H1 (cell line): ENCODE results near the gene PDPK1. TPM values are rescaled to one million over a fixed set of nuclear protein-coding genes. Genes with fewer than 3 reads are reported as not detected.

Source experiments
- CTCF ChIA-PET: fragments of 300-600 bp; sonication (Branson Sonifier 250); formaldehyde crosslinking; loops from one replicate; lab custom pipeline; 2021; ENCODE audit not compliant: partially characterized antibody; lab: Charles Lee
- POLR2A ChIA-PET: fragments of 300-600 bp; sonication (Branson Sonifier 250); formaldehyde crosslinking; loops from one replicate; lab custom pipeline; 2021; ENCODE audit warnings: inconsistent platforms; ENCODE audit not compliant: partially characterized antibody; lab: Charles Lee
- DNase-seq, 2 experiments: peaks; one replicate each; pipeline versions ENCODE4 v3.0.0 to v3.0.0-alpha.2; 2010 to 2022; ENCODE audit warnings: low spot score in 2 of 2, low read depth in 1 of 2, mixed read lengths in 1 of 2
- FAIRE-seq: peaks from 2 replicates; lab custom pipeline; 2011; peaks lifted over from hg19 to GRCh38; lab: Jason Lieb, UNC
- H2AFZ ChIP-seq: 2 replicates; pipeline ENCODE4 v1.8.1; 2012; ENCODE audit warnings: low read length, inconsistent platforms
- H2AK5ac ChIP-seq: 2 replicates; pipeline ENCODE4 v1.6.1; 2013; ENCODE audit warnings: low read depth, low read length
- H2BK120ac ChIP-seq: replicated peaks from 2 replicates; pipeline ENCODE3; 2013; ENCODE audit warnings: low read depth, low read length, inconsistent platforms
- H2BK12ac ChIP-seq: 2 replicates; pipeline ENCODE4 v1.6.1; 2013; ENCODE audit warnings: low read depth, low read length
- H2BK15ac ChIP-seq: 2 replicates; pipeline ENCODE4 v1.6.1; 2013; ENCODE audit warnings: low read length
- H2BK20ac ChIP-seq: 2 replicates; pipeline ENCODE4 v1.6.1; 2013; ENCODE audit warnings: low read length
- H2BK5ac ChIP-seq: 2 replicates; pipeline ENCODE4 v1.6.1; 2013; ENCODE audit warnings: low read depth, low read length
- H3K14ac ChIP-seq: 2 replicates; pipeline ENCODE4 v1.6.1; 2013; ENCODE audit warnings: inconsistent platforms; ENCODE audit not compliant: insufficient read length
- H3K18ac ChIP-seq: 2 replicates; pipeline ENCODE4 v1.6.1; 2013; ENCODE audit warnings: low read length; ENCODE audit errors: extremely low read depth
- H3K23ac ChIP-seq: 2 replicates; pipeline ENCODE4 v1.6.1; 2013; ENCODE audit warnings: inconsistent platforms; ENCODE audit not compliant: insufficient read length
- H3K23me2 ChIP-seq: 2 replicates; pipeline ENCODE4 v1.6.1; 2013; ENCODE audit warnings: low read depth, low read length
- H3K27ac ChIP-seq: 2 replicates; pipeline ENCODE4 v1.6.1; 2011; ENCODE audit warnings: low read depth, low read length, inconsistent platforms
- H3K27me3 ChIP-seq, 4 experiments: replicated peaks in 1 of 4; 1 replicate in 1 of 4; 2 replicates in 3 of 4; pipeline versions ENCODE4 v1.6.1 to v1.8.1; 2011 to 2013; ENCODE audit warnings: low read length in 3 of 4, mild to moderate bottlenecking in 3 of 4, inconsistent platforms in 2 of 4, mixed read lengths in 2 of 4, moderate library complexity in 1 of 4; ENCODE audit not compliant: control insufficient read depth in 3 of 4, insufficient read depth in 3 of 4; ENCODE audit errors: extremely low read depth in 1 of 4
- H3K36me3 ChIP-seq, 4 experiments: 2 replicates each; pipeline versions ENCODE4 v1.6.1 to v1.8.1; 2011 to 2013; ENCODE audit warnings: mild to moderate bottlenecking in 4 of 4, low read length in 3 of 4, moderate library complexity in 2 of 4, control low read depth in 1 of 4, inconsistent platforms in 1 of 4; ENCODE audit not compliant: insufficient read depth in 4 of 4, control insufficient read depth in 2 of 4
- H3K4ac ChIP-seq: replicated peaks from 2 replicates; pipeline ENCODE3; 2013; ENCODE audit warnings: low read length, low read depth, mixed read lengths, inconsistent platforms; ENCODE audit not compliant: insufficient read length
- H3K4me1 ChIP-seq, 4 experiments: replicated peaks in 1 of 4; 1 replicate in 1 of 4; 2 replicates in 3 of 4; pipeline versions ENCODE4 v1.6.1 to v1.8.1; 2011 to 2013; ENCODE audit warnings: low read length in 3 of 4, inconsistent platforms in 2 of 4, mixed read lengths in 1 of 4; ENCODE audit not compliant: insufficient read depth in 4 of 4, control insufficient read depth in 3 of 4
- H3K4me2 ChIP-seq, 2 experiments: 2 replicates each; pipeline versions ENCODE4 v1.6.1 to v1.8.1; 2011 to 2013; ENCODE audit warnings: low read depth in 2 of 2, low read length in 2 of 2, control low read depth in 1 of 2, inconsistent platforms in 1 of 2, mild to moderate bottlenecking in 1 of 2; ENCODE audit not compliant: insufficient read depth in 1 of 2
- H3K4me3 ChIP-seq, 4 experiments: fragments of 200-600, 300-600 bp in 1 of 4; sonication (generic), shearing (Covaris generic), sonication (Bioruptor Twin) in 1 of 4; 2 replicates each; pipeline versions ENCODE4 v1.5.1 to v1.8.1; 2011 to 2016; ENCODE audit warnings: low read length in 4 of 4, low read depth in 3 of 4, control low read depth in 2 of 4, inconsistent platforms in 2 of 4, mild to moderate bottlenecking in 2 of 4, mixed read lengths in 1 of 4, moderate library complexity in 1 of 4; ENCODE audit not compliant: insufficient read depth in 2 of 4; ENCODE audit errors: extremely low read depth in 1 of 4
- H3K56ac ChIP-seq: replicated peaks from 2 replicates; pipeline ENCODE3; 2013; ENCODE audit warnings: low read depth, mild to moderate bottlenecking, mixed read lengths, low read length, inconsistent platforms; ENCODE audit not compliant: insufficient read length
- H3K79me1 ChIP-seq: 2 replicates; pipeline ENCODE4 v1.6.1; 2013; ENCODE audit warnings: low read depth, low read length, control low read depth
- H3K79me2 ChIP-seq, 2 experiments: 2 replicates each; pipeline versions ENCODE4 v1.6.1 to v1.8.1; 2012 to 2013; ENCODE audit warnings: low read length in 2 of 2, mild to moderate bottlenecking in 2 of 2, inconsistent platforms in 1 of 2; ENCODE audit not compliant: insufficient read depth in 2 of 2, control insufficient read depth in 1 of 2
- H3K9ac ChIP-seq, 4 experiments: replicated peaks in 1 of 4; 1 replicate in 1 of 4; 2 replicates in 3 of 4; pipeline versions ENCODE4 v1.6.1 to v1.8.1; 2011 to 2013; ENCODE audit warnings: low read depth in 3 of 4, low read length in 3 of 4, control low read depth in 2 of 4, mild to moderate bottlenecking in 2 of 4, moderate library complexity in 2 of 4, inconsistent platforms in 1 of 4; ENCODE audit errors: extremely low read depth in 1 of 4
- H3K9me3 ChIP-seq, 2 experiments: 2 replicates each; pipeline versions ENCODE4 v1.6.1 to v1.8.1; 2012 to 2013; ENCODE audit warnings: mild to moderate bottlenecking in 2 of 2, moderate library complexity in 2 of 2, control low read depth in 1 of 2, inconsistent platforms in 1 of 2, low read depth in 1 of 2, low read length in 1 of 2, mixed read lengths in 1 of 2; ENCODE audit not compliant: insufficient read depth in 2 of 2
- H4K20me1 ChIP-seq, 2 experiments: replicated peaks in 1 of 2; 2 replicates each; pipeline versions ENCODE3 to v1.8.1; 2011 to 2013; ENCODE audit warnings: inconsistent platforms in 2 of 2, low read length in 2 of 2, mild to moderate bottlenecking in 1 of 2; ENCODE audit not compliant: insufficient read depth in 2 of 2, control insufficient read depth in 1 of 2
- H4K5ac ChIP-seq: 2 replicates; pipeline ENCODE4 v1.6.1; 2013; ENCODE audit warnings: low read length, low read depth, mixed read lengths, inconsistent platforms; ENCODE audit not compliant: insufficient read length
- H4K8ac ChIP-seq: 2 replicates; pipeline ENCODE4 v1.8.0; 2013; ENCODE audit warnings: mild to moderate bottlenecking, moderate library complexity, low read length, inconsistent platforms; ENCODE audit not compliant: insufficient read depth; ENCODE audit errors: extremely low read depth
- H4K91ac ChIP-seq: replicated peaks from 2 replicates; pipeline ENCODE3; 2013; ENCODE audit warnings: low read length, mixed read lengths, inconsistent platforms; ENCODE audit not compliant: insufficient read length
- ASH2L ChIP-seq: fragments of 200-600, 300-600 bp; sonication (generic); IDR thresholded peaks from one replicate; pipeline ENCODE4 v1.7.1; 2017; ENCODE audit warnings: low read length
- NRF1 ChIP-seq: IDR thresholded peaks from 2 replicates; pipeline ENCODE4 v1.6.1; 2011; ENCODE audit warnings: mild to moderate bottlenecking, low read depth, low read length, improper control_type of control experiment
- WGBS, 2 experiments: shearing (Covaris generic) in 1 of 2; methylation state at CpG; one replicate each; pipeline versions ENCODE4 v1.1.6 to v1.1.7; 2013 to 2015; ENCODE audit warnings: low lambda C conversion rate in 2 of 2, mixed read lengths in 2 of 2, inconsistent platforms in 1 of 2, low coverage in 1 of 2, missing lambda C conversion rate in 1 of 2; ENCODE audit not compliant: insufficient replicate concordance in 2 of 2, insufficient coverage in 1 of 2, insufficient read length in 1 of 2; ENCODE audit errors: extremely low coverage in 1 of 2, missing lambda C conversion rate in 1 of 2; 5-methylcytosine and 5-hydroxymethylcytosine counted together
- polyA plus RNA-seq, 7 experiments: library from polyadenylated mRNA; depleted of rRNA in 3 of 7; stranded (reverse) in 5 of 7; unstranded in 2 of 7; fragments of >200 nt in 5 of 7; fragments of 200-250 nt in 2 of 7; gene quantifications; 1 replicate in 5 of 7; 2 replicates in 1 of 7; 4 replicates in 1 of 7; pipeline versions ENCODE4 v1.2.1 to v1.2.3, GENCODE V29; 2011 to 2013; ENCODE audit warnings: missing spikeins in 2 of 7, mixed read lengths in 2 of 7
- total RNA-seq: library from RNA; stranded (reverse); fragmentation: NEBNext Ultra II Directional; extraction: Animal tissue kit (Norgen Biotek cat#: 25700); gene quantifications from 2 replicates; pipeline ENCODE4 v1.2.1, GENCODE V29; 2021

PDPK1 gene
- total and polyA plus RNA-seq, 2 of the 8 experiments (the other 6 are each of a cell fraction or from before 2014, with no cell fraction given): 17.1 to 27.8 TPM

GRCh38 chr16:2501946-2502895, 35.6 kb upstream of the PDPK1 start:
- no peak overlapping the region for H2BK20ac ChIP-seq
- WGBS, 2 experiments: 89% methylated on average over 17 of the region's 18 CpGs; no CpG with 5 or more reads in 1 of the 2 experiments

More at GRCh38 chr16:2501946-2502895, 35.6 kb upstream of the PDPK1 start:
- Histone ChIP-seq H2BK5ac (peak overlapping the region; percentile 85), H3K18ac (peak overlapping the region; percentile 81), H3K56ac (no peak overlapping the region), H3K9ac (peak overlapping the region in 1 of 4 experiments; percentile 10; a peak in 3 of 7 replicates), H3K79me2 (no peaks in the 10 kb centered on the region), H3K27me3 (no peaks in the 10 kb centered on the region; a peak in 1 of 7 replicates), H3K4me3 (peak overlapping the region in 2 of 4 experiments; percentile 14 to 60; a peak in 2 of 8 replicates), H3K36me3 (peaks cover 0 to 2% (median 0%) of the 10 kb centered on the region in 4 experiments; a peak in 1 of 8 replicates), H3K79me1 (no peaks in the 10 kb centered on the region; the same call in 1 of the 2 replicates), H3K27ac (no peak overlapping the region), H3K14ac (no peak overlapping the region), H4K20me1 (peaks cover 2 to 4% of the 10 kb centered on the region in 2 experiments), H3K23ac (no peak overlapping the region), H3K4me2 (peak overlapping the region; percentile 0 to 73; a peak in 3 of 4 replicates), H2BK12ac (peak overlapping the region; percentile 60; the same call in 1 of the 2 replicates), H2BK15ac (peak overlapping the region; percentile 31; the same call in 1 of the 2 replicates), H3K4me1 (peaks cover 0 to 16% (median 9%) of the 10 kb centered on the region in 4 experiments; a peak in 6 of 7 replicates), H3K9me3 (no peaks in the 10 kb centered on the region), H2AFZ (no peak overlapping the region), H4K5ac (no peak overlapping the region), H3K4ac (peak overlapping the region; percentile 40), H2AK5ac (no peak overlapping the region; the same call in 1 of the 2 replicates), H4K91ac (no peak overlapping the region), H3K23me2 (no peaks in the 10 kb centered on the region), H2BK120ac (no peak overlapping the region), H4K8ac (peak overlapping the region; percentile 62)
- CTCF ChIA-PET: interaction anchor here (0.6 to 3.3 kb wide), 45 partner anchors 9 to 322 kb away, joined by 3 to 32 read pairs (median 4); partner anchors contain the start of genes AMDHD2, ECI1, PDPK1 and TBC1D24
- FAIRE-seq: no peak
- TF ChIP-seq NRF1: no peak
- TF ChIP-seq ASH2L: peak; percentile 13
- no peak for DNase-seq
- POLR2A ChIA-PET: interaction anchor here (0.6 to 2.0 kb wide), 16 partner anchors 8 to 493 kb away, joined by 3 to 10 read pairs (median 4); partner anchors contain the start of genes ATP6V0C, CEMP1, NTN3 and TEDC2
